Coronary artery (tissue), 2 donors: ENCODE results near the gene C4orf33.

Experiments used
- DNase-seq: peaks from one replicate; pipeline ENCODE4 v3.0.0-alpha.2; 2017; ENCODE audit warnings: low spot score
- H3K27ac ChIP-seq, 2 donors: fragments of 200-600 bp; sonication (generic); one replicate each; pipeline ENCODE4 v1.5.1; 2016 to 2019
- H3K4me3 ChIP-seq: fragments of 200-600 bp; sonication (generic); 2 replicates; pipeline ENCODE4 v1.5.1; 2016; ENCODE audit warnings: mild to moderate bottlenecking, moderate library complexity
- TF ChIP-seq, protein P1 (sequence below): fragments of 200-600 bp; sonication (generic); IDR thresholded peaks from one replicate; pipeline ENCODE4 v1.5.1; 2019; ENCODE audit warnings: antibody characterized with exemption

The C4orf33 gene

DNA sequence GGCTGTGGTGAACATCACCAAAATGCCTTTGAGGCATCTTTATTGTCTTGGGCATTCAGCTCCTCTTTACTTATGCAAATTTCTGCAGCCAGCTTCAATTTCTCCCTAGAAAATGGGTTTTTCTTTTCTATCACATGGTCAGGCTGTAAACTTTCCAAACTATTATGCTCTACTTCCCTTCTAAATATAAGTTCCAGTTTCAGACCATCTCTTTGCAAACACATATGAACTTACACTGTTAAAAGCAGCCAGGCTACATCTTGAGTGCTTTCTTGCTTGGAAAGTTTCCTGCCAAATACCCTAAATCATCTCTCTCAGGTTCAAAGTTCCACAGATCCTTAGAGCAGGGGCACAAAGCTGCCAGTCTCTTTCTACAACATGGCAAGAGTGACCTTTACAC lies 15.8 kb upstream of the C4orf33 start:
- TF ChIP-seq, protein P1, sequence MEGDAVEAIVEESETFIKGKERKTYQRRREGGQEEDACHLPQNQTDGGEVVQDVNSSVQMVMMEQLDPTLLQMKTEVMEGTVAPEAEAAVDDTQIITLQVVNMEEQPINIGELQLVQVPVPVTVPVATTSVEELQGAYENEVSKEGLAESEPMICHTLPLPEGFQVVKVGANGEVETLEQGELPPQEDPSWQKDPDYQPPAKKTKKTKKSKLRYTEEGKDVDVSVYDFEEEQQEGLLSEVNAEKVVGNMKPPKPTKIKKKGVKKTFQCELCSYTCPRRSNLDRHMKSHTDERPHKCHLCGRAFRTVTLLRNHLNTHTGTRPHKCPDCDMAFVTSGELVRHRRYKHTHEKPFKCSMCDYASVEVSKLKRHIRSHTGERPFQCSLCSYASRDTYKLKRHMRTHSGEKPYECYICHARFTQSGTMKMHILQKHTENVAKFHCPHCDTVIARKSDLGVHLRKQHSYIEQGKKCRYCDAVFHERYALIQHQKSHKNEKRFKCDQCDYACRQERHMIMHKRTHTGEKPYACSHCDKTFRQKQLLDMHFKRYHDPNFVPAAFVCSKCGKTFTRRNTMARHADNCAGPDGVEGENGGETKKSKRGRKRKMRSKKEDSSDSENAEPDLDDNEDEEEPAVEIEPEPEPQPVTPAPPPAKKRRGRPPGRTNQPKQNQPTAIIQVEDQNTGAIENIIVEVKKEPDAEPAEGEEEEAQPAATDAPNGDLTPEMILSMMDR: no peak
- no peak for DNase-seq
- Histone ChIP-seq H3K4me3 (no peak overlapping the region), H3K27ac (no peak overlapping the region)

DNA sequence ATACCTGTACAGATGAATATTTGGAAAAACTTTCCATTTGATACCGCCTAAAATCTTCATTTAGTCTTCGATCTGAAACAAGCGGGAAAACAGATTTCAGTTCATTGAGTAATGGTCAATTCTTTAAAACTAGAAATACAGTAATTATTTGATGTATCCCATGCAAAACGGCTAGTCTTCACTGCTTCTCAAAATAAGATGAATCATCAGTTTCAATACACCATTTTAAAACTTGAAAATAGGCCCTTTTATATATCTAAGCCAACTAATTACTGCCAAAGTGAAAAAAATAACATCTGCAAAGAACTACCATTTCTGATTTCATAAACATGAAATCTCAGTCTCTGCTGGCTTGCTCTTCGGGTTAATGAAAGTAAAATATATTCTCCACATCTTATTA lies 13.7 kb upstream of the C4orf33 start:
- H3K4me3 ChIP-seq: no peak overlapping the region
- TF ChIP-seq, protein P1: no peak

DNA sequence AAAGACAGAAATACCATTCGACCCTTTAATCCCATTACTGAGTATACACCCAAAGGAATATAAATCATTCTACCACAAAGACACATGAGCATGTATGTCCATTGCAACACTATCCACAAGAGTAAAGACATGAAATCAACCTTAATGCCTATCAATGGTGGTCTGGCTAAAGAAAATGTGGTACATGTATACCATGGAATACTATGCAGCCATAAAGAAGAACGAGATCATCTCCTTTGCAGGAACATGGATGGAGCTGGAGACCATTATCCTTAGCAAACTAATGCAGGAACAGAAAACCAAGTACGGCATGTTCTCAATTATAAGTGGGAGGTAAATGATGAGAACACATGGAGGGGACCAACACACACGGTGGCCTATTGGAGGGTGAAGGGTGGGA lies 10.5 kb upstream of the C4orf33 start:
- DNase-seq: no peak
- Histone ChIP-seq H3K27ac (no peak overlapping the region), H3K4me3 (no peak overlapping the region)
- TF ChIP-seq, protein P1: no peak

More for the DNA sequence above, 13.7 kb upstream of the C4orf33 start:
- no peak for DNase-seq
- no peak overlapping the region for H3K27ac ChIP-seq

DNA sequence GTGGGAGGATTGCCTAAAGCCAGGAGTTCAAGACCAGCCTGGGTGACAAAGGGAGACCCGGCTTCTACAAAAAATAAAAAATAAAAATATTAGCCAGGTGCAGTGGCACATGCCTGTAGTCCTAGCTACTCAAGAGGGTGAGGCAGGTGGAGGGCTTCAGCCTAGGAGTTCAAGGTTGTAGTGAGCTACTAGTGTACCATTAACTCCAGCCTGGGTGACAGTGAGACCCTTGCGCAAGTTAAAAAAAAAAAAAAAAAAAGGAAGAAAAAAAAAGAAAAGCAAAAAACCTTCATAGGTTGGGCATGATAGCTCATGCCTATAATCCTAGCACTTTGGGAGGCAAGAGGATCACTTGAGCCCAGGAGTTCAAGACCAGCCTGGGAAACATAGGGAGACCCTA lies 8.4 kb upstream of the C4orf33 start:
- DNase-seq: no peak
- no peak overlapping the region for H3K4me3 ChIP-seq
- H3K27ac ChIP-seq: no peak overlapping the region
- TF ChIP-seq, protein P1: no peak

DNA sequence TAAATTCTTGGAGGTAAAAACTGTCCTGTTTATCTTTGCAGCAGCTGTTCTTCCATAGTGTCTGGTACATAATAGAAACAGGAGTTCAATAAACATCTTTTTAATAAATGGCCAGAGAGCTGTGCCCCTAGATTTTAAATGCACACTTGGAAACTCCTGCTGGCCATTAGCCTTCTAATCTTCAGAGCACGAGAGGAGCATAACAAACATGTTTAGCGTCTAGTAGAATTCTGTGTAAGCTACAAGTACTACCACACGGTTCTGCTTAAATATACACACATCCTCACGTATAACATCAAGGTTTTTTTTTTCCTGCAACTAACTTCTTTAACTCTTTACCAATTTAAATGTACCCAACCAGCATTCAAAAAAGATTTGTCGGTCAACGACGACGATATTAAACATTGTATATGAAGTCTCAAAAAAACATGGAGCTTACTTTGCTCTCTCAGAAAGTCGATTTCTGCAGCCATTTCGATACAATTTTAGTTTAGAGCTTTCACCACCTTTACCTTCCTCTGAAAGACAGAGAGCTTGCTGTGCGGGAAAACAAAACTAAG lies 3.2 kb upstream of the C4orf33 start:
- Histone ChIP-seq H3K27ac (peak overlapping the region; percentile 85 to 98), H3K4me3 (peak overlapping the region; percentile 92)
- TF ChIP-seq, protein P1: no peak
- DNase-seq: no peak

DNA sequence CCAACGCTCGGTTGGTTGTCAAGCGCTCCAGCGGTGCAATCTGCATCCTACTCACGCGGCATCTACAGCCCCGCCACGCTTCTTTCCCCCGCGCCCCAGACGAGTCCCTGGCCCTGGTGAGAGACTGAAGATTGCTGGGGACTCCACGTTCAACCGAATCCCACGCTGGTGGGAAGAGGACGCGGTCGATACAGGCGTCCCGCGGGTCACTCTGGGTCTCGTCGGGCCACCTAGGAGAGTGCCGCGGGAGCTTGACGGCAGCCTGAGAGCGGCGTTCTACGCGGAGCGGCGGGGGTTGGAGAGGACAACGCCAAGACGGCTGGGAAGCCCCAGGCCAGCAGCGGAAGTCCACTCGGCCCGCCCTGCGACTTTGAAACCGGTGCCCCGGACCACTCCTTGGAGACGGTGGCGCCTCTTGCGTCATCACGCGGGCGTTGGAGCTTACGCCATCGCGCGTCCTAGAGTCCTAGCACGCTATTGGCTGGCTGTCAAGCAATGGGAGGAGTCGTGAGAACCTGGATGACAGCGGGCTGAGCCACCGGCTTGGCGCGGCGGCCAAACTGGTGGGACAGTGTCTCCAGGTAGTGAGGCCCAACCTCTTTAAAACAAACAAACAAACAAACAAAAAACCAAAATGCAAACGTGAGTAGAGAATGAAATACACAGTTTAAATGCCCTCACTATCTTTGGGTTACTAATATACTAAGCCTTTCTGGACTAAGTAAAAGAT lies 2.6 kb upstream of the C4orf33 start, which contains the start of gene SCLT1:
Gene SCLT1 (minus strand): TSS at position 349 of the 730 bp plus-strand sequence. CDS start 436 bp downstream, outside the sequence.
- DNase-seq: peak; percentile 99
- TF ChIP-seq, protein P1: no peak
- Histone ChIP-seq H3K27ac (peak within 1 kb of the TSS; percentile 85 to 98), H3K4me3 (peak within 1 kb of the TSS; percentile 92)

DNA sequence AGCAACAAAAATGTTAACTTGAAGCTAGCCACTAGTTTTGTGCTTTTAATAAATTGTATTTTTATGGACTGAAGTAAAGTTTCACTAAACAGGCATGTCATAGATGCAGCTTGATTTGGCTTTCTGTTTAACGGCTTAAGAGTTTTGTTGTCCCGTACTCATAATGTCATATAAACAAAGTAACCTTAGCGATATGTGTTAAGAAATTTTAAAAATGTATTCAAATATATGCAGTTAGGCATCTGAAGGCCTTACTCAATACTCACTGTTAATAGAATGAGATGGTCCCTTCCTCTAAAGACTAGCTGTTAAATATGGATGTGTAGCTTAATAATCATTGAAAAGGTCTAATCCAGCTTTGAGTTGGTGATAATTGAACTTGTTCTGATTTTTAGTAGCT lies 1.6 kb upstream of the C4orf33 start:
- Histone ChIP-seq H3K27ac (no peak overlapping the region), H3K4me3 (peak overlapping the region; percentile 92)
- TF ChIP-seq, protein P1: no peak
- DNase-seq: no peak
